DND-41 (cell line): ENCODE results near the gene LPAR3.

Experiments
- CTCF ChIP-seq: IDR thresholded peaks from 2 replicates; pipeline ENCODE4 v1.5.1; 2012; ENCODE audit warnings: borderline replicate concordance, low read length, moderate library complexity, mild to moderate bottlenecking; ENCODE audit not compliant: poor library complexity, severe bottlenecking; ENCODE audit errors: extremely low read depth
- EZH2 ChIP-seq: IDR thresholded peaks from 3 replicates; pipeline ENCODE4 v1.6.1; 2012; ENCODE audit warnings: borderline replicate concordance, low read depth, mild to moderate bottlenecking, moderate library complexity, low read length, inconsistent platforms; ENCODE audit not compliant: severe bottlenecking

- TF ChIP-seq EZH2 (no peak), CTCF (peak; percentile 96)
Measured at GRCh38 chr1:84936116-84936810, 43.3 kb upstream of the LPAR3 start.
